MCF 10A (cell line): ENCODE data around the gene DHTKD1. TPM values are rescaled to one million over a fixed set of nuclear protein-coding genes. Genes with fewer than 3 reads are reported as not detected.
"Not testable (repeated sequence)": the region's sequence is repeated elsewhere in the genome, so short reads cannot be mapped to it uniquely, and the experiment has no call there.

Source experiments
- BruUV-seq: library from RNA; stranded (reverse); fragments of 400-500 nt; replicated peaks from 2 replicates; lab custom pipeline; 2021; lab: Mats Ljungman, UMichigan
- CTCF ChIA-PET: fragments of 300-600 bp; sonication (Branson Sonifier 250); formaldehyde crosslinking; extraction: SDS; loops from one replicate; lab custom pipeline; 2021; ENCODE audit warnings: antibody characterized with exemption, inconsistent platforms; lab: Yijun Ruan, JAX
- POLR2A ChIA-PET: fragments of 300-600, 350-650 bp; sonication (Branson Sonifier 250); formaldehyde crosslinking; extraction: SDS; loops from one replicate; lab custom pipeline; 2020; ENCODE audit warnings: antibody characterized with exemption, inconsistent platforms; lab: Yijun Ruan, JAX
- DNase-seq: peaks from one replicate; pipeline ENCODE4 v3.0.0-alpha.2; 2018; ENCODE audit not compliant: unreplicated experiment
- H3K27ac Mint-ChIP-seq: one replicate; pipeline ENCODE4 v1.8.0; 2022; ENCODE audit warnings: mild to moderate bottlenecking, low read depth, mixed read lengths; ENCODE audit not compliant: unreplicated experiment
- H3K27me3 Mint-ChIP-seq: one replicate; pipeline ENCODE4 v1.8.0; 2022; ENCODE audit warnings: mixed read lengths; ENCODE audit not compliant: insufficient read depth, unreplicated experiment
- H3K36me3 Mint-ChIP-seq: one replicate; pipeline ENCODE4 v1.8.0; 2022; ENCODE audit warnings: mild to moderate bottlenecking, moderate library complexity, mixed read lengths; ENCODE audit not compliant: insufficient read depth, unreplicated experiment
- H3K4me1 Mint-ChIP-seq: one replicate; pipeline ENCODE4 v1.8.0; 2022; ENCODE audit warnings: mixed read lengths; ENCODE audit not compliant: insufficient read depth, unreplicated experiment
- H3K4me3 Mint-ChIP-seq: one replicate; pipeline ENCODE4 v1.8.0; 2022; ENCODE audit warnings: mild to moderate bottlenecking, moderate library complexity, mixed read lengths; ENCODE audit not compliant: unreplicated experiment
- H3K9me3 Mint-ChIP-seq: one replicate; pipeline ENCODE4 v1.8.0; 2022; ENCODE audit warnings: mixed read lengths; ENCODE audit not compliant: unreplicated experiment
- CTCF ChIP-seq: fragments of 200-600 bp; IDR thresholded peaks from one replicate; pipeline ENCODE4 v1.8.0; 2022; ENCODE audit warnings: antibody characterized with exemption, mild to moderate bottlenecking; ENCODE audit not compliant: unreplicated experiment
- intact Hi-C: fragments of 100-400 bp; cut with micrococcal nuclease; formaldehyde crosslinking; loops from 2 replicates; pipeline ENCODE4 v1.14.1; 2022
- microRNA-seq: library from miRNA; unstranded; fragments of <30 nt; microRNA quantifications from one replicate; pipeline ENCODE4 v1.2.0, GENCODE V29; 2022
- total RNA-seq: library from RNA; stranded (reverse); gene quantifications from 2 replicates; pipeline ENCODE4 v1.2.3, GENCODE V29; 2022

The DHTKD1 gene
- total RNA-seq, 1 experiment from 2014 or later = 17.3 TPM

- no peak for DNase-seq
- H3K27me3 Mint-ChIP-seq = no peaks in the 10 kb centered on the region
- H3K9me3 Mint-ChIP-seq = no peaks in the 10 kb centered on the region
- intact Hi-C loops = no loop called here
- CTCF ChIA-PET = interaction anchor here (0.7 to 1.6 kb wide), 2 partner anchors 13 to 336 kb away, joined by 3 to 5 read pairs; no protein-coding TSS in a partner anchor
- no peak overlapping the region for H3K4me3 Mint-ChIP-seq
- H3K27ac Mint-ChIP-seq = peak overlapping the region; percentile 37
- peaks cover 65% of the 10 kb centered on the region for H3K36me3 Mint-ChIP-seq
- BruUV-seq = no TSS peak
- H3K4me1 Mint-ChIP-seq = no peaks in the 10 kb centered on the region
- TF ChIP-seq CTCF = no peak
- POLR2A ChIA-PET = interaction anchor here (0.7 to 1.7 kb wide), 4 partner anchors 16 to 960 kb away, joined by 3 to 4 read pairs (median 3); partner anchors contain the start of genes CDC123 and NUDT5
These were observed 97.4 kb downstream of the DHTKD1 start for GRCh38 chr10:12165999-12166775.

GRCh38 chr10:12171512-12171911 lies 102.8 kb downstream of the DHTKD1 start:
- H3K4me1 Mint-ChIP-seq, BruUV-seq, H3K27ac Mint-ChIP-seq, POLR2A ChIA-PET, H3K27me3 Mint-ChIP-seq, H3K9me3 Mint-ChIP-seq, DNase-seq, H3K4me3 Mint-ChIP-seq, intact Hi-C loops: not testable (repeated sequence)
- peaks cover 66% of the 10 kb centered on the region for H3K36me3 Mint-ChIP-seq
- CTCF ChIA-PET = interaction anchor here (0.5 kb wide), 1 partner anchor 34 kb away, joined by 3 read pairs; no protein-coding TSS in a partner anchor

Small RNA genes within 50 kb of the gene (microRNA-seq; reads per million reads assigned to microRNA genes)
- not detected for gene MIR548AK

Other genes with a start within 250 kb of the DHTKD1 start
- 29.2 and 58.0 TPM in 2 replicates for gene PROSER2, start 245.6 kb upstream of the DHTKD1 start, total RNA-seq
- gene UPF2, start 26.1 kb upstream of the DHTKD1 start, total RNA-seq = 24.3 and 24.7 TPM in 2 replicates
- gene SEC61A2, start 60.7 kb downstream of the DHTKD1 start, total RNA-seq = 11.4 and 17.4 TPM in 2 replicates
- 77.7 and 84.2 TPM in 2 replicates for gene NUDT5, start 126.9 kb downstream of the DHTKD1 start, total RNA-seq
- 113 and 114 TPM in 2 replicates for gene CDC123, start 127.2 kb downstream of the DHTKD1 start, total RNA-seq